ENCODE results near the gene TASOR. TPM values are rescaled to one million over a fixed set of nuclear protein-coding genes. Genes with fewer than 3 reads are reported as not detected.
"Not testable (repeated sequence)": the region's sequence is repeated elsewhere in the genome, so short reads cannot be mapped to it uniquely, and the experiment has no call there.

The TASOR gene
- total RNA-seq, 1 donor from 2014 or later = 45.6 TPM

DNA sequence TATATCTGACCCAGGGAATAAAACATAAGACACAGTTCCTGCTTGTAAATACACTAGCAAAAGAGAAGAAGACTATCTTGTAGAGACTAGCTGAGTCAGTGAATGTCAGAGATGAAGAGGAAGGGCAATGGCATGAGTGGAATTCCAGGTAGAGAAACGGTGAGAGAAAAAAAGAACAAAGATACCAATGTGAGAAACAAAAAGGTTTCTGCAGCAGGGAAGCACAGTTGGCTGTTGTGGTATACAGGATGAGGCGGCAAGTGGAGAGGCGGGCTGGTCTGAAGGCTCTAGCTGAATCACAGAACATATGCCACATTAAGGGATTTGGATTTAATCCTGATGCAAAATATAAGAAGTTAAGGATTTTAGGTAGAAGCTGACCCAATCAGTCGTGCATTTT lies 17.1 kb upstream of the TASOR start:
- H3K4me3 Mint-ChIP-seq (ENCODE audit: unreplicated experiment) = no peak overlapping the region
- H3K27me3 Mint-ChIP-seq (ENCODE audit: unreplicated experiment) = no peaks in the 10 kb centered on the region
- no peaks in the 10 kb centered on the region for H3K9me3 Mint-ChIP-seq (ENCODE audit: unreplicated experiment)
- no peak for DNase-seq
- TF ChIP-seq CTCF (IDR thresholded peaks at IDR 0.05; ENCODE audit: partially characterized antibody, unreplicated experiment) = no peak
- no peaks in the 10 kb centered on the region for H3K36me3 Mint-ChIP-seq (ENCODE audit: unreplicated experiment)
- H3K27ac Mint-ChIP-seq (ENCODE audit: unreplicated experiment) = no peak overlapping the region
- H3K4me1 Mint-ChIP-seq (ENCODE audit: low read depth, unreplicated experiment) = no peaks in the 10 kb centered on the region

DNA sequence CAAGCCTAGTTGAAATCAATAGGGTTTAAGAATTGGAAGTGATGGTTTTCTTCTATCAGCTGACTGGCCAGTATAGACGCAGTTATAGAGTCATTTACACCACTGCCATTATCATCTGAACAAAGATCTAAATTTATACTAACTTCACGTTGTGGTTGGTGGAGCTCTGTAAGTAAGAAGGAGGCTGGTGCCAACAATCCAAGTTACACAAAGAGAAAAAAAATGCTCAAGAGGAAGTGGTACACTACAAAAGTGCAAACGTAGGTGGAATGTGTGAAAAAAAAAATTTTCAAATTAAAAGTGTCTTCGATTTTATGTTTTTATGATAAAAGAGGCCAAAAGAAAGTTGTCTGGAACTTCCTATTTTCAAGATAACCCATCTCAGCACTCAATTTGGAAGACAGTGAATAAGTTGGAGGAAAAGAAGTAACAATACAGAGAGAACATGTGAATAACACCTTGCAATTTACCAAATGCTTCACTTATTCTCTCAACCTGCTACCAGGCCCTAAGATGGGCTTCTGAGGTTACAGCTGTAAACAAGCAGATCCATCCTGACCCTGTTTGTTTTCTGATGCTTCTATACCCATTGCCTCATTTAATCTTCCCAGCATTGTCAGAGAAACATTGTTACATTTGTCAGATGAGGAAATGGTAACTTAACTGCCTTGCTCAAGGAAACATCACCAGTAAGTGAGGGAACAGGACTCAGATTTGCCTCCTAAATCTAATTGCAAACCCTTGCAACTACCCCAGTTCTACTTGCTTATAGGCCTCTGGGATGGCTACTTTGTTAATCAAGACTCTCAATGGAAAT lies 12.0 kb upstream of the TASOR start:
- Mint-ChIP-seq H3K9me3 (ENCODE audit: unreplicated experiment) (no peaks in the 10 kb centered on the region), H3K4me1 (ENCODE audit: low read depth, unreplicated experiment) (no peaks in the 10 kb centered on the region), H3K4me3 (ENCODE audit: unreplicated experiment) (no peak overlapping the region), H3K27me3 (ENCODE audit: unreplicated experiment) (no peaks in the 10 kb centered on the region), H3K27ac (ENCODE audit: unreplicated experiment) (no peak overlapping the region), H3K36me3 (ENCODE audit: unreplicated experiment) (no peaks in the 10 kb centered on the region)
- no peak for DNase-seq
- no peak for TF ChIP-seq CTCF (IDR thresholded peaks at IDR 0.05; ENCODE audit: partially characterized antibody, unreplicated experiment)

- Mint-ChIP-seq H3K4me1 (ENCODE audit: low read depth, unreplicated experiment) (no peaks in the 10 kb centered on the region), H3K27me3 (ENCODE audit: unreplicated experiment) (no peaks in the 10 kb centered on the region), H3K36me3 (ENCODE audit: unreplicated experiment) (no peaks in the 10 kb centered on the region), H3K9me3 (ENCODE audit: unreplicated experiment) (no peaks in the 10 kb centered on the region), H3K27ac (ENCODE audit: unreplicated experiment) (no peak overlapping the region), H3K4me3 (ENCODE audit: unreplicated experiment) (peak overlapping the region; percentile 5)
- no peak for TF ChIP-seq CTCF (IDR thresholded peaks at IDR 0.05; ENCODE audit: partially characterized antibody, unreplicated experiment)
- no peak for DNase-seq
These were observed 10.7 kb upstream of the TASOR start for GRCh38 chr3:56693750-56694149.

DNA sequence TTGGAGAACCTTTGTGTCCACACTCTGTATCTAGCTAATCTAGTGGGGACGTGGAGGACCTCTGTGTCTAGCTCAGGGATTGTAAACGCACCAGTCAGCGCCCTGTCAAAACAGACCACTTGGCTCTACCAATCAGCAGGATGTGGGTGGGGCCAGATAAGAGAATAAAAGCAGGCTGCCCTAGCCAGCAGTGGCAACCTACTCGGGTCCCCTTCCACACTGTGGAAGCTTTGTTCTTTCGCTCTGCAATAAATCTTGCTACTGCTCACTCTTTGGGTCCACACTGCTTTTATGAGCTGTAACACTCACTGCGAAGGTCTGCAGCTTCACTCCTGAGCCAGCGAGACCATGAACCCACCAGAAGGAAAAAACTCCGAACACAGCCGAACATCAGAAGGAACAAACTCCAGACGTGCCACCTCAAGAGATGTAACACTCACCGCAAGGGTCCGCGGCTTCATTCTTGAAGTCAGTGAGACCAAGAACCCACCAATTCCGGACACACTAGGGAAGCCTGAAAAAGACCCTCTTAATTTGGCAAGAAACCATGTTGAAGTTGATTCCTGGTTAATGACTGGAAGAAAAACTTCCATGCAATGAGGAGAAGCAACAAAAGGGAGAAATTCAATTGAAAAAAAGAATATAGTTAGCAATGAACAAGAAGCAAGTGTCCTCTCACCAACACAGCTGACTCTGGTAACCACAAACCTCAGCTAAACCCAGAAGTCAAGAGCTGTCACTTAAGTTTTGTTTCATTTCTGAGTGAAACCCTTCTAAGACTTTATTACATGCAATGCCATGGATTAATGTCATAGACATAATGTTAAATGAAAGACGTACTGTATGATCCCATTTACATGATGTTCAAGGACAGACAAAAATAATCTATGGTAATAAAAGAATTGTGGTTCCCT lies 9.7 kb upstream of the TASOR start:
- DNase-seq; H3K27me3 Mint-ChIP-seq (ENCODE audit: unreplicated experiment); H3K4me1 Mint-ChIP-seq (ENCODE audit: low read depth, unreplicated experiment); H3K36me3 Mint-ChIP-seq (ENCODE audit: unreplicated experiment); H3K4me3 Mint-ChIP-seq (ENCODE audit: unreplicated experiment); H3K9me3 Mint-ChIP-seq (ENCODE audit: unreplicated experiment); H3K27ac Mint-ChIP-seq (ENCODE audit: unreplicated experiment): not testable (repeated sequence)

- not testable (repeated sequence) for H3K27ac Mint-ChIP-seq (ENCODE audit: unreplicated experiment); H3K36me3 Mint-ChIP-seq (ENCODE audit: unreplicated experiment); DNase-seq; H3K9me3 Mint-ChIP-seq (ENCODE audit: unreplicated experiment); H3K4me1 Mint-ChIP-seq (ENCODE audit: low read depth, unreplicated experiment); H3K27me3 Mint-ChIP-seq (ENCODE audit: unreplicated experiment); H3K4me3 Mint-ChIP-seq (ENCODE audit: unreplicated experiment)
These were observed 8.9 kb upstream of the TASOR start for GRCh38 chr3:56692001-56692365.

Data from glutamatergic neuron (in vitro differentiated cells).